GM12865 (cell line): Measurements from ENCODE around the gene ERG28.

ENCODE experiments used
- DNase-seq: peaks from one replicate; pipeline ENCODE4 v3.0.0; 2010; ENCODE audit warnings: low read depth
- H3K4me3 ChIP-seq: 2 replicates; pipeline ENCODE4 v1.5.1; 2011; ENCODE audit warnings: mild to moderate bottlenecking, low read depth, low read length, control low read depth
- CTCF ChIP-seq: IDR thresholded peaks from 2 replicates; pipeline ENCODE4 v1.5.1; 2011; ENCODE audit warnings: low read length, control low read depth, low read depth, inconsistent platforms; ENCODE audit not compliant: insufficient read depth; ENCODE audit errors: missing control alignments

The ERG28 gene

GRCh38 chr14:75610834-75611233 lies 49.8 kb downstream of the ERG28 start:
- no peak overlapping the region for H3K4me3 ChIP-seq
- TF ChIP-seq CTCF: no peak

GRCh38 chr14:75609606-75610475 lies 50.8 kb downstream of the ERG28 start:
- TF ChIP-seq CTCF: no peak
- no peak for DNase-seq
- no peak overlapping the region for H3K4me3 ChIP-seq

More at GRCh38 chr14:75610834-75611233, 49.8 kb downstream of the ERG28 start:
- no peak for DNase-seq

GRCh38 chr14:75609116-75609515 lies 51.6 kb downstream of the ERG28 start:
- no peak overlapping the region for H3K4me3 ChIP-seq
- TF ChIP-seq CTCF: no peak
- DNase-seq: no peak

GRCh38 chr14:75607842-75608640 lies 52.6 kb downstream of the ERG28 start:
- DNase-seq: no peak
- no peak for TF ChIP-seq CTCF
- H3K4me3 ChIP-seq: no peak overlapping the region

GRCh38 chr14:75607044-75607443 lies 53.6 kb downstream of the ERG28 start:
- no peak for DNase-seq
- no peak overlapping the region for H3K4me3 ChIP-seq
- TF ChIP-seq CTCF: no peak

GRCh38 chr14:75605916-75606315 lies 54.8 kb downstream of the ERG28 start:
- no peak for TF ChIP-seq CTCF
- DNase-seq: no peak
- H3K4me3 ChIP-seq: no peak overlapping the region
